Stimulated activated CD4-positive, alpha-beta T cell treated with anti-CD3 and anti-CD28 coated beads, Interleukin-1b, Interleukin-23, amount 100 ng/mL, for 24 hours (primary cell): ENCODE results near the gene MDFIC.
A peak's percentile ranks its signal among the peaks of the same experiment; 100 is the strongest.
"Not testable (repeated sequence)": the region's sequence is repeated elsewhere in the genome, so short reads cannot be mapped to it uniquely, and the experiment has no call there.

Experiments used
- DNase-seq, 4 experiments: peaks; one replicate each; pipeline ENCODE4 v3.0.0-alpha.2; 2020; ENCODE audit warnings: low read depth in 4 of 4, low spot score in 1 of 4

The MDFIC gene, protein sequence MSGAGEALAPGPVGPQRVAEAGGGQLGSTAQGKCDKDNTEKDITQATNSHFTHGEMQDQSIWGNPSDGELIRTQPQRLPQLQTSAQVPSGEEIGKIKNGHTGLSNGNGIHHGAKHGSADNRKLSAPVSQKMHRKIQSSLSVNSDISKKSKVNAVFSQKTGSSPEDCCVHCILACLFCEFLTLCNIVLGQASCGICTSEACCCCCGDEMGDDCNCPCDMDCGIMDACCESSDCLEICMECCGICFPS

GRCh38 chr7:114922026-114922651, at the start of gene MDFIC:
Gene MDFIC (plus strand): TSS chr7:114922094. CDS start chr7:114923034, 940 bp downstream.
- DNase-seq = peak in 2 of 4 experiments; percentile 51 to 65

DNA sequence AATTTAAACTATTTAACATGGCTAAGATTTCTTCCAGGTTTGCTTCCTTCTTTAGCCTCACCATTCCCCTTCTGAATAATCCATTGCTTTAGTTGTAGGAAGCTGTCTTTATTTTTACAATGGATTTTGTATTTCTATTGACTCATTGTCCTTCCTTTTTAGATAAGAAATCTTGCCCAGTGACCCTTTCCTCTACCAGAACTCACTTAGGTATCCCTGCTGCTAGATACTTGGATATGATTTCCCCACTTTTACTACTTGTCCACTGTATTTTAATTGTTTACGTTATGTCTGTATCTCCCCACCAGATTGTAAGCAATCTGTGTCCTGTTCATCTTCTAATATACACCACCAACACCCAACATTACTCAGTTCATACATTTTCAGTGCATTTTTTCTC, 47.7 kb upstream of the MDFIC start:
- DNase-seq = no peak

DNA sequence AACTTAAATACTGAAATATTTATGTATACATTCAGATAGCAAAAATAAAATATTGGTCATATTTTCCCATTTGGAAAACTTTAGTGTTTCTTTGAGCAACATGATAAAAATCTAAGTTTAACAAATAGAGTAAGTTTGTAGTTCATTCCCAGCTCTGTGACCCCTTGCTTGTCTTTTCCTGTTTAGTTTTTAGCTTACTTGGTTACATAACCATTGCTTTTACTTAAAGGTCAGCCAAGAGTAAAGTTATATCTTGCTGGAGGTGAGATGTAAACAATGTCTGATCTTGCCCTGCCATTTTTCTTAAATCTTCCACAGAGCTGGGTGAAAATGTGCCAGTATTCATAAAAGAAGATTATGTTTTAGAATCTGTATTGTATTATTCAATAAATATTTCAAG, 46.7 kb upstream of the MDFIC start:
- DNase-seq = no peak

DNA sequence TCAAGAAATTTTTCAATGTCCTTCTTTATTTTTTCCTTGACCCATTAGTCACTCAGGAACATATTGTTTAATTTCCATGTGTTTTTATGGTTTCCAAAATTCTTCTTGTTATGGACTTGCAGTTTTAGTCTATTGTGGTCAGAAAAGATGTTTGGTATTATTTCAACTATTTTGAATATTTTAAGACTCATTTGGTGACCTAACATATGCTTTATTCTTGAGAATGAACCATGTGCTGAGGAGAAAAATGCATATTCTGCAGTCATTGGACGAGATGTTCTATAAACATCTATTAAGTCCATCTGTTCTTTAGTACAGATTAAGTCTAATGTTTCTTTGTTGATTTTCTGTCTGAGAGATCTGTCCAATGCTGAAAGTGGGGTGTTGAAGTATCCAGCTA, 42.3 kb upstream of the MDFIC start:
- no peak for DNase-seq

DNA sequence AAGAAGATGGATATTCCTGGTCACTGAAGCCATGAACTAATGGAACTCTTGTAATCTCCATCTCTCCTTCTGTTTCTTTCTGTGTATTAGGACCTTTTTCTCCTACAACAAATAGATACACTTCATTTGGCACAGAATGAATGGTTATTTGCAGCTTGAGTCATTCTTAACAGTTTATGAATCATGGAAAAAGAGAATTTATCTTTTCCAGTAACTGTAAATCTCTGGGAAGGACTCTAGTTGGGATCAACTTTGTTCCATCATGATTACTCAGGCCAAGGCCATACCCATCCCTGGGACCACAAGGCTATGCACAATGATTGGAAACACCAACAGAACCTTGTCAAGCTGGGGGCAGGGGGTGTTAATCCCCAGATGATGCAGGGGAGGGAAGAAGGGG, 36.1 kb upstream of the MDFIC start:
- DNase-seq = no peak

DNA sequence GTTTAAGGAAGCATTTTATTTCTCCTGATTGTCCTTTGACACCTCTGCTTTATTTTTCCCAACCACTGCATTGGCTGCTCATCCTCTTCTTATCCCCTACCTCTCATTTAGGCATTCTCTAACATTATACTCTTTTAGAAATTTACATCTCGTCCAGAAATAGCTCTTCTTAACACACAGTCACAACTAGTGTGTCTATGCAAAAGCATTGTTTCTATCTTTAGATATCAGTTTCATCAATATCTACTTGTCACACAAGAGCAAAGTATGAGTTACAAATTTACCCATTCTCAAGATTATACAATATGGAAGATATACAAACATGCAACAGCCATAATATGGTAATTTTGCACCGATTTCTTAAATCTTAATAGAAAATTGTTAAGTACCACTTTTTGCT, 35.7 kb upstream of the MDFIC start:
- DNase-seq = no peak

DNA sequence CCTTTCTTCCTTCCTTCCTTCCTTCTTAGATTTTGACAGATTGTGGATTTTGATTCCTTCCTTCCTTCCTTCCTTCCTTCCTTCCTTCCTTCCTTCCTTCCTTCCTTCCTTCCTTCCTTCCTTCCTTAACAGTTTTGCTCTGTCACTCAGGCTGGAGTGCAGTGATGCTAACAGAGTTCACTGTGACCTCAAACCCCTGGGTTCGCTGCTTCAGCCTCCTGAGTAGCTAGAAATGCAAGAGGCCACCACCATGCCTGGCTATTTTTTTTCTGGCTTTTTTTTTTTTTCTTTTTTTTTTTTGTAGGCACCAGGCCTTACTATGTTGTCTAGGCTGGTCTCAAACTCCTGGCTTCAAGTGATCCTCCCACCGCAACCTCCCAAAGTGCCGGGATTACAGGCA, 32.8 kb upstream of the MDFIC start:
- DNase-seq = not testable (repeated sequence)

DNA sequence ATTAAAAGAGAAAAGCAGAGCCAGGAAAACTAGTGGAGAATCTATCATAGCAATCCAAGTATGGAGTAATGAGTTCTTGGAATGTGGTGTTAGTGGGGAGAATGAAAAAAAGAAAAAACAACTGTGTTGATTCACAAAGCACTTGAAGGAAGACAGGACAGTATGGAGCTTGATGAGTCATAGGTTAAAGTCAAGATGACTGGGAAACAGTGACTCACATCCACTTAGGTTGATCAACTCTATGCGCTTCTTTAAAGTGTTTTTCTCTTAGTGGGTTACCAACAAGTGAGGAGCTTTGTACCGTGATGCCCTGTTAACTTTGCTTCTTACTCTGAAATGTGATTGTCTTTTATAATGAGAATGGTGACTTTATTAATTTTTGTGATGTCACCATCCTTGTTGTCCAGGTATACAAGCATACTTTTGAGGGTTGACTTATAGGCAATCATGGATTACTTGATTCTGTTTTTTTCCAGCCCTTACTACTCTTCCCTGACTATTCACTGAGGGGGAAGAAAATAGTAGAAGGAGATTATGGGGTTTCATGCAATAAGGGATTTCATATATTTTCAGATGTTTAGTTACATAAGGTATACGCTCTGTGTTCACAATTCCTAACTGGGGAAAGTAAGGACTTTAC, 32.1 kb upstream of the MDFIC start:
- DNase-seq = peak in 1 of 4 experiments; percentile 9

DNA sequence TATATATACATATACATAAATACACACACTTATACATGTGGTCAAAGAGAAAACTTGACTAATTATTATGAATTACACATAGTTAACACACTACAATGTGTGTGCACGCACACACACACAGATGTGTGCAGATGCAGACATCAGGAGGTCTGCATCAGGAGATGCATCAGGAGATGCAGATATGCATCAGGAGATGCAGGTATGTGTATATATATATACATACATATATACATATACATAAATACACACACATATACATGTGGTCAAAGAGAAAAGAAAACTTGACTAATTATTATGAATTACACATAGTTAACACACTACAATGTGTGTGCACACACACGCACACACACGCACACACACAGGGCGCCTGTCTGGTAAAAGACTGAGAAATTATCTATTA, 31.3 kb upstream of the MDFIC start:
- no peak for DNase-seq

- DNase-seq = no peak
Observed at GRCh38 chr7:114900127-114900526, 21.8 kb upstream of the MDFIC start.

GRCh38 chr7:114901771-114902170, 20.1 kb upstream of the MDFIC start:
- DNase-seq = no peak

DNA sequence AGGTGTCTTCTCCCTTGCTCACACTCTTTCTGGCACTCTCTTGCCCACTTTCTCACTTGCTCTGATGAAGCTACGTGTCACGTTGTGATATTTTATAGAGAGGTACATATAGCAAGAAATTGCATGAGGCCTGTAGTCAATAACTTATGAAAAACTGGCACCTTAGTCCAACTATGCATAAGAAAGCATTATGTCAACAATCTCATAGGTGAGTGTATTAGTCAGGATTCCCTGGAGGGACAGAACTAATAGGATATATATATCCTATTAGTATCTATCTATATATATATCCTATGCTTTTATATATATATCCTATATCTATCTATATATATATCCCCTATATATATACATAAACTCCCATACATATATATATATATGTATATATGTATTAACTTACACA, 18.8 kb upstream of the MDFIC start:
- no peak for DNase-seq

- no peak for DNase-seq
Observed at GRCh38 chr7:114910787-114911186, 11.1 kb upstream of the MDFIC start.

GRCh38 chr7:114911411-114911810, 10.5 kb upstream of the MDFIC start:
- DNase-seq = no peak

- DNase-seq = peak in 2 of 4 experiments; percentile 32 to 34
Observed at GRCh38 chr7:114916261-114916892, 5.5 kb upstream of the MDFIC start.

DNA sequence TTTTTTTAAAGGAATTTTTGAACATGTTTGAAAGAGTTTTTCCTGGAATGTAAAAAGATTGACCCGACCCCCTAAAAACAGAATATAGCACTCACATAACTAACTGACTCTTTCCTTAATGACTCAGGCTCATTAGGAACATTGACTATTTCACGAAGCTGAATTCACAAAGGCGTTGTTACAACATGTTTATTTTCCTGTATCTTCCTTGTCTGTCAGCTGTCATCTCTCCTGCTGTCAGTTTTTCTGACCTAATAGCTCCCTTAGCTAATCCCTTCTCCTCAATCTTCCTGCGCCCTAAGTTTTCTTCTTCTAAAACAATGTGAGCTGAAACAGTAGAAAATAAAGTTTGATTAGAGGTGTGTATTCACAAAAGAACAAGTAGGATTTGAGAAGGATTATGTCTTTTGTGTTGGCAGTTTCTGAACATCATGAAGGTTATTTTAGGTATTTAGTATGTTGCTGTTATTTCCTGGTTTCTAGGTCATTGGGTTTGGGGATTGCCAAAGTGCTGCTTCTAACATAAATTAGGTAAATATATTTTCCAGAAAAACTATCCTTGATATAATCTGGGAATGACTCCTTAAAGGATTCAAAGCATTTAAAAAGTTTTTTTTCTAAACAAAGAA, 4.6 kb upstream of the MDFIC start:
- no peak for DNase-seq

DNA sequence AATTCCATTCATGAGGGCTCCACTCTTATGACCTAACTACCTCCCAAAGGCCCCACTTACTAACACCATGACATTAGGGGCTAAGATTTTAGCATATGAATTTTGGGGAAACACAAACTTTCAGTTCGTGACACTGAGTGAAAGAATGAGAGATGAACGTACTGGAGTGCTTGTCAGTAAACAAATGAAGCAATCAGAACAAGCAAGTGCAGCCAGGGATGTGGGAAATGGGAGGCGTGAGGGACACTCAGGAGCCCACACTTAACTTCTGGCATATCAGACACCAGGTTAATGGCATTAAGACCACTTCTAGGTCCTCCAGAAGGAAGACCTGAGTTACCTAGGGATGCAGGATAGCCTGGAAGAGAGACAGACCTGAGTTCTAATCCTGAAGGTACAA, 2.3 kb upstream of the MDFIC start:
- DNase-seq = no peak

- no peak for DNase-seq
Observed at GRCh38 chr7:114921631-114922025, 266 bp upstream of the MDFIC start.

GRCh38 chr7:114922652-114923402, 933 bp downstream of the MDFIC start:
- peak in 2 of 4 experiments; percentile 38 to 43 for DNase-seq

- no peak for DNase-seq
Observed at GRCh38 chr7:114923403-114923713, 1.5 kb downstream of the MDFIC start.
